Measurements from ENCODE around the gene SLC25A36.
"Not testable (repeated sequence)": the region's sequence is repeated elsewhere in the genome, so short reads cannot be mapped to it uniquely, and the experiment has no call there.

The SLC25A36 gene

DNA sequence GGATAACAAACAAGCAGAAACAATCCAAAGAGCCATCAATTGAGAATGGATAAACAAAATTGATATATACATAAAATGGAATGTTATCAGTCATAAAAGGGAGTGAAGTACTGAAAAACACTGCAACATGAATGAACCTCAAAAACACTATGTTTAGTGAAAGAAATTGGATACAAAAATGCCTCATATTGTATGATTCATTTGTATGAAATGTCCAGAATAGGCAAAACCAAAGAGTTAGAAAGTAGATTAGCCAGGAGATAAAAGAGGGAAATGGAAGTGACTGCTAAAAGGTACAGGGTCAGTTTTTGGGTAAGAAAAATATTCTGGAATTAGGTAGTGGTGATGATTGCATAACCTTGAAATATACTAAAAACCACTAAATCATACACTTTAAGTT lies 9.8 kb upstream of the SLC25A36 start:
- H3K4me3 ChIP-seq (ENCODE audit: low read length): no peak overlapping the region
- H3K4me1 ChIP-seq (ENCODE audit: insufficient read depth, low read length): no peaks in the 10 kb centered on the region
- no peaks in the 10 kb centered on the region for H3K9me3 ChIP-seq (ENCODE audit: insufficient read depth, low read depth, low read length)
- H3K27ac ChIP-seq (ENCODE audit: low read depth, low read length): no peak overlapping the region
- H3K9ac ChIP-seq (ENCODE audit: low read depth, low read length): no peak overlapping the region
- no peaks in the 10 kb centered on the region for H3K36me3 ChIP-seq (ENCODE audit: insufficient read depth, low read length)
- no peaks in the 10 kb centered on the region for H3K27me3 ChIP-seq (ENCODE audit: insufficient read depth, low read length)

DNA sequence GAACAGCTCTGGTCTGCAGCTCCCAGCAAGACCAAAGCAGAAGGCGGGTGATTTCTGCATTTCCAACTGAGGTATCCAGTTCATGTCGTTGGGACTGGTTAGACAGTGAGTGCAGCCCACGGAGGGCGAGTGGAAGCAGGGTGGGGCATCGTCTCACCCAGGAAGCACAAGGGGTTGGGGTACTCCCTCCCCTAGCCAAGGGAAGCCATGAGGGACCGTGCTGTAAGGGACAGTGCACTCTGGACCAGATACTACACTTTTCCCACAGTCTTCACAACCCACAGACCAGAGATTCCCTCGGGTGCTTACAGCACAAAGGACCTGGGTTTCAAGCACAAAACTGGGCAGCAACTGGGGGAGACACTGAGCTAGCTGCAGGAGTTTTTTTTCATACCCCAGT lies 8.5 kb upstream of the SLC25A36 start:
- 90% methylated on average over 7 of the region's 7 CpGs for WGBS
- no peaks in the 10 kb centered on the region for H3K27me3 ChIP-seq (ENCODE audit: insufficient read depth, low read length)
- no peaks in the 10 kb centered on the region for H3K9me3 ChIP-seq (ENCODE audit: insufficient read depth, low read depth, low read length)
- no peak overlapping the region for H3K27ac ChIP-seq (ENCODE audit: low read depth, low read length)
- H3K4me1 ChIP-seq (ENCODE audit: insufficient read depth, low read length): no peaks in the 10 kb centered on the region
- H3K36me3 ChIP-seq (ENCODE audit: insufficient read depth, low read length): no peaks in the 10 kb centered on the region
- no peak overlapping the region for H3K9ac ChIP-seq (ENCODE audit: low read depth, low read length)
- H3K4me3 ChIP-seq (ENCODE audit: low read length): no peak overlapping the region

DNA sequence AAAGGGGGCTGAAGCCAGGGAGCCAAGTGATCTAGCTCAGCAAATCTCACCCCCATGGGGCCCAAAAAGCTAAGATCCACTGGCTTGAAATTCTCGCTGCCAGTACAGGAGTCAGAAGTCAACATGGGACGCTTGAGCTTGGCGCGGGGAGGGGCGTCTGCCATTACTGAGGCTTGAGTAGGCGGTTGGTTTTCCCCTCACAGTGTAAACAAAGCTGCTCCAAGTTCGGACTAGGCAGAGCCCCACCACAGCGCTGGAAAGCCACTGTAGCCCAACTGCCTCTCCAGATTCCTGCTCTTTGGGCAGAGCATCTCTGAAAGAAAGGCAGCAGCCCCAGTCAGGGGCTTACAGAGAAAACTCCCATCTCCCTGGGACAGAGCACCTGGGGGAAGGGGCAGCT lies 8.1 kb upstream of the SLC25A36 start:
- no peak overlapping the region for H3K4me3 ChIP-seq (ENCODE audit: low read length)
- no peaks in the 10 kb centered on the region for H3K27me3 ChIP-seq (ENCODE audit: insufficient read depth, low read length)
- no peaks in the 10 kb centered on the region for H3K9me3 ChIP-seq (ENCODE audit: insufficient read depth, low read depth, low read length)
- no peaks in the 10 kb centered on the region for H3K36me3 ChIP-seq (ENCODE audit: insufficient read depth, low read length)
- no peaks in the 10 kb centered on the region for H3K4me1 ChIP-seq (ENCODE audit: insufficient read depth, low read length)
- 91% methylated on average over 8 of the region's 8 CpGs for WGBS
- no peak overlapping the region for H3K27ac ChIP-seq (ENCODE audit: low read depth, low read length)
- no peak overlapping the region for H3K9ac ChIP-seq (ENCODE audit: low read depth, low read length)

DNA sequence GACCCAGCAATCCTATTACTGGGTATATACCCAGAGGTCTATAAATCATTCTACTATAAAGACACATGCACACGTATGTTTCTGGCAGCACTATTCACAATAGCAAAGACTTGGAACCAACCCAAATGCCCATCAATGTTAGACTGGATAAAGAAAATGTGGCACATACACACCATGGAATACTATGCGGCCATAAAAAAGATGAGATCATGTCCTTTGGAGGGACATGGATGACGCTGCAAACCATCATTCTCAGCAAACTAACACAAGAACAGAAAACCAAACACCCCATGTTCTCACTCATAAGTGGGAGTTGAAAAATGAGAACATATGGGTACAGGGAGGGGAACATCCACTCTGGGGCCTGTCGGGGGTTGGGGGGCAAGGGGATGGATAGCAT lies 2.3 kb upstream of the SLC25A36 start:
- not testable (repeated sequence) for H3K27ac ChIP-seq (ENCODE audit: low read depth, low read length); H3K9ac ChIP-seq (ENCODE audit: low read depth, low read length); H3K27me3 ChIP-seq (ENCODE audit: insufficient read depth, low read length); H3K4me3 ChIP-seq (ENCODE audit: low read length); H3K9me3 ChIP-seq (ENCODE audit: insufficient read depth, low read depth, low read length); H3K36me3 ChIP-seq (ENCODE audit: insufficient read depth, low read length)
- H3K4me1 ChIP-seq (ENCODE audit: insufficient read depth, low read length): peaks cover 14% of the 10 kb centered on the region
- 98% methylated on average over 3 of the region's 4 CpGs for WGBS

DNA sequence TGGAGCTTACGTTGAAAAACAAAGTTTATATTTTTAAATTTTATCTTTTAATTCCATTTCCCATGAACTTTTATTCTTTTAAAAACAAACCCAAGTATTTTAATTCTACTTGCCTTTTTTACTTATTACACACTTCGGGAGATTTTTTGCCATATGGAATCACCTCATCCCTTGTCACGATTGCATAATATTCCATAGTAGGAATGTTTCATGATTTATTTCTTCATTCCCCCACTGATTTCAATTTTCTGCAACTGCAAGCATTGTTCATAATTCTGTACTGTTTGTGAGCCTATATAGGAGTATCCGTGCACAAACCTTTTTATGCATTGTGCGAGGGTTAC lies 574 bp upstream of the SLC25A36 start:
- Histone ChIP-seq H3K36me3 (ENCODE audit: insufficient read depth, low read length) (no peaks in the 10 kb centered on the region), H3K9me3 (ENCODE audit: insufficient read depth, low read depth, low read length) (no peaks in the 10 kb centered on the region), H3K9ac (ENCODE audit: low read depth, low read length) (peak overlapping the region; percentile 79), H3K27me3 (ENCODE audit: insufficient read depth, low read length) (no peaks in the 10 kb centered on the region), H3K27ac (ENCODE audit: low read depth, low read length) (peak overlapping the region; percentile 98), H3K4me3 (ENCODE audit: low read length) (peak overlapping the region; percentile 94), H3K4me1 (ENCODE audit: insufficient read depth, low read length) (peaks cover 23% of the 10 kb centered on the region)
- WGBS: 61% methylated on average over 4 of the region's 5 CpGs

DNA sequence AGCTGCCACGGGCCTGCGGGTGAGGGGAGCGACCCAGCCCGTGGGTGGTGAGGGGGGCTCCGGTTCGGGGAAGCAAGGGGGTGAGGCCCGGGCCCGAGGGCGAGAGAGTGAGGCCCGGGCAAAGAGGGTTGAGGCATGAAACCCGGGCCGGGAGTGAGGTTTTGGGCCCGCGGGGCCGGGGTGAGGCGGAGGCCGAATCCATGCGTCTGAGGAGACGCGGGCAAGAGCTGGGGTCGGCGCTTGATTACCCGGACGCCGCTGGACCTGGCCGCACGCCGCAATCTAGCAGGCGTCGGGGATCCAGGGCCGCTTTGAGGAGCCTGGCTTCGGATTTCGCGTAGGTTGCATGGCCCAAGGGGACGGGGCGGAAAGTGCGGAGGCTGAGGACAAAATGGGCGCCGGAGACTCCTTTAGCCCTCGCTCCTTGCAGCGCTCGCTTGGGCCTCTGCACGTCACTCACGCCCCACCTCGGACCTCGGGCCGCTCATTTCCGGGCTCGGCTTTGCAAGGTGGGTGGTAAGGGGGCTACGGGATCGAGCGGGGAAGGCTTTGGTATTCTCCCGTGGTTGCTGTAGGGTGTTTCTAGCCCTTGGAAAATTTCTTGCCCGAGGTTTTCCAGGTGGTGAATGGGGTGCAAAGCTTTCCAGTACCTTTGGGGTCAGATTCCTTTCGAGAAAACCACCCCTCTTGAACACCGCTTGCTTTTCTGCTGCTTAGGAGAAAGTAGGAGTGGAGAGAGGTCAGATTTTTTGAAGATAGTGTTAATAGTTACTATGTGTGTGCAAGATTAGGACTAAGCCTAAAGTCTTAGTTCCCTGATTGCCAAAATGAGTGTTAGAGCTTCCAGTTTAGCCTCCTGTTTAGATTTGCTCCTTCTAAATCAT lies 827 bp downstream of the SLC25A36 start:
- no peaks in the 10 kb centered on the region for H3K27me3 ChIP-seq (ENCODE audit: insufficient read depth, low read length)
- peak overlapping the region; percentile 98 for H3K27ac ChIP-seq (ENCODE audit: low read depth, low read length)
- under 1% methylated on average over 56 of the region's 56 CpGs for WGBS
- H3K36me3 ChIP-seq (ENCODE audit: insufficient read depth, low read length): peaks cover 9% of the 10 kb centered on the region
- peaks cover 26% of the 10 kb centered on the region for H3K4me1 ChIP-seq (ENCODE audit: insufficient read depth, low read length)
- H3K9ac ChIP-seq (ENCODE audit: low read depth, low read length): peak overlapping the region; percentile 99
- H3K4me3 ChIP-seq (ENCODE audit: low read length): peak overlapping the region; percentile 94
- no peaks in the 10 kb centered on the region for H3K9me3 ChIP-seq (ENCODE audit: insufficient read depth, low read depth, low read length)

DNA sequence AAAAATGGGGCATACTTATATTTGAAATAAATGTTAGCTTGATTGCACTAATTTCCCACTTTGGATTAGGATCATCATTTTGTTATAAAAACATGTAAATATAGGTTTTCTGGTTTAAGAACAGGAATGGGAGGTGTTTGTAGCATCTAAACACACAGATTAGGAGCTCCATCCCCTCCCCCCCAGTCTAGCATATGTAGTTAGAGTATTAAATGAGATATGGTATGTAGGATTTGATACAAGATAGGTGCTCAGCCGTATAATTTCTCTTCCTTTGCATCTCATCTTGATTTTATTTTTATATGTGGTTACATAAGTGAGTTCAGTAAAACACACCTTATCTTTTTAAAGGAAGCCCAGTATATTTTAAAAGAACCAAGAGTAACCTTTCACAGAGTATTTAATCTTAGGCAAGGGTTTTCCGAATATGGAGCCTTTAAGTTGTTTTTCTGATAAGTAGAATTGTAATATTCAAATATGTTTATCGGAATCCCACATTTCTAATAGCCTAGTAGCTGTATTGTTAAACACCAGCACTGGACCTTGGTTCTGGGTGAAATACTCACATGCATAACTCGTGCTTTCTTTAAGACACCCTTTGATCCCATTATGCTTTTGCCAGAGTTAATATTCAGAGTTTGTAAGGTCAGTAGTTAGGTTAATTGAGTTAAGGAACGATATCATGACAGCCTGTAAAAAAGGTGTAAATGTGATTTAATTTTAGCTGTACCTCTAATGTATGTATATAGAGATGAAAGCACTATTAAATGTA lies 2.3 kb downstream of the SLC25A36 start:
- WGBS: 81% methylated on average over 3 of the region's 5 CpGs
- Histone ChIP-seq H3K36me3 (ENCODE audit: insufficient read depth, low read length) (peaks cover 12% of the 10 kb centered on the region), H3K4me1 (ENCODE audit: insufficient read depth, low read length) (peaks cover 26% of the 10 kb centered on the region), H3K9ac (ENCODE audit: low read depth, low read length) (peak overlapping the region; percentile 99; the same call in 1 of the 2 replicates), H3K27me3 (ENCODE audit: insufficient read depth, low read length) (no peaks in the 10 kb centered on the region), H3K9me3 (ENCODE audit: insufficient read depth, low read depth, low read length) (no peaks in the 10 kb centered on the region), H3K4me3 (ENCODE audit: low read length) (peak overlapping the region; percentile 94), H3K27ac (ENCODE audit: low read depth, low read length) (no peak overlapping the region)

DNA sequence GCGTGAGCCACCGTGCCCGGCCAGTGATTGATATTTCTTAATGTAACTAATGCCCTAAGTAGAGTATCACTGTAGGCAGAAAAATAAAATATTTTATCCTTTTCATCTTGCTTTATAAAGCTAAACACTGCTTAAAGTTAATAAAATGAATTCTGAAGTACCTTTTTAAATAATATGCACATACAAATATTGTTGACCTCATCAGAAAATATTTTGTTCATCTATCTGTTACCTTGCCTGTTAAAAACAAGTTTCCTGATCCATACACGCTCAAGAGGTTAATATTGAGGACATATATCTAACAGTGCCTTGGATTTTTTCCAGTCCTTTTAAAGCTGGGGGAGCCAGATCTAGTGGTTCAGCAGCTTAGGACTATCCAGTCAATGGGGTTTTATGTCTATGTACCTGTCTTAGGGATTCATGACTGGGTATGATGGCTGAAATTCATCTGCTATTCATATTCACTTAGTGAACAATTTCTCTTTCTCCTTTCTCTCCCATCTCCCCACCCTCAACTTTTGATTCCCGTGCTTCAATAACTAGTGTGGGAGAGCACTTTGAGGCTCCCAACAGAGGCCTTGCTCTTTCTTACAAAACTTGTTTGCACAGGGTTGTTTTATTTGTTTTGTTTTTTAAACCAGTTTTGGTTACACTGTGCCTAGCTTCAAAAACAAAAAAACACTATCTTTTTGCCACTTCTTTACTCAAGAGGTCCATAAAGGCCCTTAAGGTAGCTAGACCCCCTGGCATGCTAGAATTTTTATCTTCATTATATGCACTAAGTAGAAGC lies 7.0 kb downstream of the SLC25A36 start:
- Histone ChIP-seq H3K27ac (ENCODE audit: low read depth, low read length) (no peak overlapping the region), H3K9me3 (ENCODE audit: insufficient read depth, low read depth, low read length) (no peaks in the 10 kb centered on the region), H3K4me1 (ENCODE audit: insufficient read depth, low read length) (peaks cover 49% of the 10 kb centered on the region), H3K36me3 (ENCODE audit: insufficient read depth, low read length) (peaks cover 12% of the 10 kb centered on the region), H3K27me3 (ENCODE audit: insufficient read depth, low read length) (no peaks in the 10 kb centered on the region), H3K4me3 (ENCODE audit: low read length) (no peak overlapping the region), H3K9ac (ENCODE audit: low read depth, low read length) (no peak overlapping the region)
- 84% methylated on average over 3 of the region's 5 CpGs for WGBS

DNA sequence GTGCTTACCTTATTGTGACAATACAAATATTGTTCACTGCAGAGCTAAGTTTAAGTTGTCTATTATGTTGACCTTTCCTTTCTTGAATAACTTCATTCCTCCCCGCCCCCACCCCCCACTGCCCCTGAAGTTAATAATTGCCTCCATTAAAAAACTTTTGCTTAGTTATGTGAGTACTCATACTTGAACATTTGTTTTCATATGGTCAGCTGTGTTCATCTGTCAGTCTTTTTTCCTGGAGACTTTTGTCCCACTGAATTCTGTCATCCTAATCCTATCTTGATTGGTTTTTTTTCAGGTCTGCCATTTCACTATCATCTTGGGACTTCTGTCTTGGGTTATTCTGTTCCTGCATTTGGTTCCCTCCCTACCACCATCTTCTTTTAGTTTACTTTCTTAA lies 8.5 kb downstream of the SLC25A36 start:
- H3K27ac ChIP-seq (ENCODE audit: low read depth, low read length): no peak overlapping the region
- H3K9ac ChIP-seq (ENCODE audit: low read depth, low read length): no peak overlapping the region
- peaks cover 36% of the 10 kb centered on the region for H3K4me1 ChIP-seq (ENCODE audit: insufficient read depth, low read length)
- no peaks in the 10 kb centered on the region for H3K9me3 ChIP-seq (ENCODE audit: insufficient read depth, low read depth, low read length)
- WGBS: no CpG with 5 or more reads among the region's 1 CpG
- H3K36me3 ChIP-seq (ENCODE audit: insufficient read depth, low read length): peaks cover 12% of the 10 kb centered on the region
- no peak overlapping the region for H3K4me3 ChIP-seq (ENCODE audit: low read length)
- no peaks in the 10 kb centered on the region for H3K27me3 ChIP-seq (ENCODE audit: insufficient read depth, low read length)

DNA sequence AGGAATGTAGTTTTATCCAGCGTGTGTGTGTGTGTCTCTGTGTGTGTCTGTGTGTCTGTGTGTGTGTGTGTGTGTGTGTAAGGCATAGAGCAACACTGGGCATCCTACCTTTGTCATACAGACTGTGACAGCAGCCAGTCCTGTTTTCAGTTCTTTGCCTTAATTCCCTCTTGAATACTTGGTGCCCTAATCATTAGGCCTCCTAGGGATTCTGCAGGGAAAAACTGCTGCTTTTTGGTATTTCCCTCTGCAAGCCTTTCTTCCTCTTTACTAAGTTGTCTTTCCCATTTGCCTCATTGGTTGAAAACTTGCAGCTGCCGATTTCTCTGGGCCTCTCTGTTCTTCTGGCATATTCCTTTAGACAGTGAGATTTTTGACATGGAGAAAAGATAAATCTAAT lies 9.2 kb downstream of the SLC25A36 start:
- H3K9ac ChIP-seq (ENCODE audit: low read depth, low read length): no peak overlapping the region
- H3K36me3 ChIP-seq (ENCODE audit: insufficient read depth, low read length): peaks cover 12% of the 10 kb centered on the region
- no peak overlapping the region for H3K27ac ChIP-seq (ENCODE audit: low read depth, low read length)
- no peaks in the 10 kb centered on the region for H3K9me3 ChIP-seq (ENCODE audit: insufficient read depth, low read depth, low read length)
- WGBS: 69% methylated on average over 2 of the region's 2 CpGs
- H3K27me3 ChIP-seq (ENCODE audit: insufficient read depth, low read length): no peaks in the 10 kb centered on the region
- H3K4me1 ChIP-seq (ENCODE audit: insufficient read depth, low read length): peaks cover 36% of the 10 kb centered on the region
- no peak overlapping the region for H3K4me3 ChIP-seq (ENCODE audit: low read length)

DNA sequence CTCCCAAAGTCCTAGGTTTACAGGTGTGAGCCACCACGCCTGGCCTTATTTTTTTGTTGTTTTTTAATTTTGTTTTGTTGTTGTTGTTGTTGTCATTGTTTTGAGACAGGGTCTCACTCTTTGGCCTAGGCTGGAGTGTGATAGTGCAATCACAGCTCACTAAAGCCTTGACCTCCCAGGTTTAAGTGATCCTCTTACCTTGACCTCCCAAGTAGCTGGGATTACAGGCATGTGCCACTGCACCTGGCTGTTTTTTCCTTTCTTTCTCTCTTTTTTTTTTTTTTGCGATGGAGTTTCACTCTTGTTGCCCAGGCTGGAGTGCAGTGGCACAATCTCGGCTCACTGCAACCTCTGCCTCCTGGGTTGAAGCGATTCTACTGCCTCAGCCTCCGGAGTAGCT lies 10.1 kb downstream of the SLC25A36 start:
- H3K4me3 ChIP-seq (ENCODE audit: low read length); H3K27ac ChIP-seq (ENCODE audit: low read depth, low read length); H3K9me3 ChIP-seq (ENCODE audit: insufficient read depth, low read depth, low read length); H3K9ac ChIP-seq (ENCODE audit: low read depth, low read length); H3K27me3 ChIP-seq (ENCODE audit: insufficient read depth, low read length): not testable (repeated sequence)
- 93% methylated on average over 5 of the region's 5 CpGs for WGBS
- Histone ChIP-seq H3K36me3 (ENCODE audit: insufficient read depth, low read length) (peaks cover 14% of the 10 kb centered on the region), H3K4me1 (ENCODE audit: insufficient read depth, low read length) (peaks cover 32% of the 10 kb centered on the region)

Data from HUES64 (cell line).